ENCODE results near the gene KPNA2.
"Not testable (repeated sequence)": the region's sequence is repeated elsewhere in the genome, so short reads cannot be mapped to it uniquely, and the experiment has no call there.

The KPNA2 gene

GRCh38 chr17:68013385-68013784 is 22.1 kb upstream of the KPNA2 start:
- no peak for TF ChIP-seq CTCF (IDR thresholded peaks at IDR 0.05; ENCODE audit: borderline replicate concordance, insufficient read depth, low read depth, low read length)
- no peak overlapping the region for H3K4me3 ChIP-seq (ENCODE audit: low read depth, low read length)

GRCh38 chr17:68015081-68015723 is 20.3 kb upstream of the KPNA2 start:
- H3K4me3 ChIP-seq (ENCODE audit: low read depth, low read length): no peak overlapping the region
- TF ChIP-seq CTCF (IDR thresholded peaks at IDR 0.05; ENCODE audit: borderline replicate concordance, insufficient read depth, low read depth, low read length): no peak

GRCh38 chr17:68016838-68017237 is 18.7 kb upstream of the KPNA2 start:
- TF ChIP-seq CTCF (IDR thresholded peaks at IDR 0.05; ENCODE audit: borderline replicate concordance, insufficient read depth, low read depth, low read length): no peak

GRCh38 chr17:68018493-68018892 is 17.0 kb upstream of the KPNA2 start:
- H3K4me3 ChIP-seq (ENCODE audit: low read depth, low read length): not testable (repeated sequence)

More at GRCh38 chr17:68016838-68017237, 18.7 kb upstream of the KPNA2 start:
- no peak overlapping the region for H3K4me3 ChIP-seq (ENCODE audit: low read depth, low read length)

- H3K4me3 ChIP-seq (ENCODE audit: low read depth, low read length): no peak overlapping the region
- no peak for TF ChIP-seq CTCF (IDR thresholded peaks at IDR 0.05; ENCODE audit: borderline replicate concordance, insufficient read depth, low read depth, low read length)
Observed at GRCh38 chr17:68019336-68019674, 16.2 kb upstream of the KPNA2 start.

GRCh38 chr17:68019675-68020408 is 15.7 kb upstream of the KPNA2 start:
- TF ChIP-seq CTCF (IDR thresholded peaks at IDR 0.05; ENCODE audit: borderline replicate concordance, insufficient read depth, low read depth, low read length): peak; percentile 64
- H3K4me3 ChIP-seq (ENCODE audit: low read depth, low read length): peak overlapping the region; percentile 57

GRCh38 chr17:68020409-68020756 is 15.2 kb upstream of the KPNA2 start:
- no peak for TF ChIP-seq CTCF (IDR thresholded peaks at IDR 0.05; ENCODE audit: borderline replicate concordance, insufficient read depth, low read depth, low read length)
- peak overlapping the region; percentile 57 for H3K4me3 ChIP-seq (ENCODE audit: low read depth, low read length)

- not testable (repeated sequence) for H3K4me3 ChIP-seq (ENCODE audit: low read depth, low read length)
Observed at GRCh38 chr17:68020791-68021190, 14.7 kb upstream of the KPNA2 start.
